Omental fat pad (tissue), 4 donors: ENCODE results near the gene BRD4. TPM values are rescaled to one million over a fixed set of nuclear protein-coding genes. Genes with fewer than 3 reads are reported as not detected.

Experiments
- ATAC-seq: fragments of 150-250 bp; one replicate; pipeline ENCODE4 v1.9.1; 2016; ENCODE audit warnings: mild to moderate bottlenecking, moderate library complexity; ENCODE audit not compliant: low FRiP score
- DNase-seq: peaks from one replicate; pipeline ENCODE4 v3.0.0-alpha.2; 2019; ENCODE audit warnings: low spot score
- CTCF ChIP-seq, 3 donors: fragments of 450-650 bp; IDR thresholded peaks; one replicate each; pipeline ENCODE4 v1.5.1; 2016 to 2017; ENCODE audit warnings: antibody characterized with exemption in 3 of 3, mild to moderate bottlenecking in 3 of 3, moderate library complexity in 2 of 3
- total RNA-seq, 4 donors: library from RNA; depleted of rRNA; stranded (reverse); fragments of >200 nt; gene quantifications; one replicate each; pipeline ENCODE4 v1.1.0, GENCODE V29; 2016

The BRD4 gene
- total RNA-seq, 4 donors from 2014 or later: 22.6 to 49.1 (median 30.1) TPM

DNA sequence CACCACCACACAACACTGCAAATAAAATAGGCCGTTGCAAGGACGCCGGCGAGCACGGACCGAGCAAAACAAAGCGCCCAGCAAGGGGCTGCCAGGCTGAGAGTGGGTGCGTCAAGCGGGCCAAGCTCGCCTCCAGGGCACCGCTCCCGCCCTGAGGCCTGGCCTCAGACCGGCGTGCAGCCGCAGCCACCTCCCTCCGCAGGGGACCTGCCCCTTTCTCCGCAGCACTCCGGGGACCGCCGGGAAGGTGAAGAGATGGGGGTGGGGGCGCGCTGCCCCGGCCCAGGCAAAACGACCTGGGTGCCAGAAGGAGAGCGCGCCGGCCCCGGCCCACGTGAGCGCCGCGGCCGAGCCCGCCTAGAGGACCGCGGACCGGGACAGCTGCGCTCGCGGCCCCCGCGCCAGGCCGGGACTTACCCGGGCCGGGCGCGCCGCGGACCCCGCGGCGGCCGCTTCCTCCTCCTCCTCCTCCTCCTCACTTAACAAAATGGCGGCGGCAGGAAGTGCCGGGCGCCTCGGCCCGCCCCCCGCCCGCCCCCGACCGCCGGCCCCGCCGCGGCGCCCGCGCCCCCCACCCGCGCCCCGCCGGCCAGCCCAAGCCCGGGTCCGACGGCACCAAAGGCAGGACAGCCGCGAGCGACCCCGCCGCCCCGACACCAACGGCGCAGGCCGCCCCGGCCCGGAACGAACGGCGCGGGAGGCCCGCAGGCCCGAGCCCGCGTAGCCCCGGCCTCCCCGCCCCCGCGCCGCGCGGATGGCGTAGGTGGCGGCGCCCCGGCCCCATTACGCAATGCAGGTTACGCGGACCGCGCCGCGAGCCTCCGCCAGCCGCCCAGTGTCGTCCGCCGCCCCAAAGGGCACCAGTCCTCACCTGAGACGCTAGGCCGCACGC is 674 bp downstream of the BRD4 start:
- no peak for TF ChIP-seq CTCF (IDR thresholded peaks at IDR 0.05)
- DNase-seq (peak; percentile 38), ATAC-seq (peak; percentile 49)

- no peak for DNase-seq
- peak; percentile 85 for ATAC-seq
- TF ChIP-seq CTCF (IDR thresholded peaks at IDR 0.05): no peak
Observed at GRCh38 chr19:15330801-15331418, 1.4 kb downstream of the BRD4 start.

DNA sequence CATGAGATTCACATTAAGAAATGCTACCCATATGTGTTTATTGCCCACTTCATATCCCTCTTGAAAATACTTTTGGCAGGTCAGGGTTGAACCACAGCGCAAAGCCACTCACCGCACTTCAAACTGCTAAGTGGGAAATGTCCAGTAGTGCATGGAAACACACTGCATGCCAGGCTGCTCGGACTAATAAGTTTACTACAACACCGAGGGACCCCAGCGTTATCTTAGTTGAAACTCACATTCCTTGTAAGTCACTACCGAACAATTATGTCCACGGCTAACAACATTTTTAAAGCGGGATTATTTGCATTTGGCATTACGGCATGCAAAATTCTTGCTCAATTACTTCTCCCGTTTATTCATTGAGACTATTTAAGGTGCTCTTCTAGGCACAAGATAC is 4.0 kb downstream of the BRD4 start:
- no peak for ATAC-seq
- no peak for TF ChIP-seq CTCF (IDR thresholded peaks at IDR 0.05)

DNA sequence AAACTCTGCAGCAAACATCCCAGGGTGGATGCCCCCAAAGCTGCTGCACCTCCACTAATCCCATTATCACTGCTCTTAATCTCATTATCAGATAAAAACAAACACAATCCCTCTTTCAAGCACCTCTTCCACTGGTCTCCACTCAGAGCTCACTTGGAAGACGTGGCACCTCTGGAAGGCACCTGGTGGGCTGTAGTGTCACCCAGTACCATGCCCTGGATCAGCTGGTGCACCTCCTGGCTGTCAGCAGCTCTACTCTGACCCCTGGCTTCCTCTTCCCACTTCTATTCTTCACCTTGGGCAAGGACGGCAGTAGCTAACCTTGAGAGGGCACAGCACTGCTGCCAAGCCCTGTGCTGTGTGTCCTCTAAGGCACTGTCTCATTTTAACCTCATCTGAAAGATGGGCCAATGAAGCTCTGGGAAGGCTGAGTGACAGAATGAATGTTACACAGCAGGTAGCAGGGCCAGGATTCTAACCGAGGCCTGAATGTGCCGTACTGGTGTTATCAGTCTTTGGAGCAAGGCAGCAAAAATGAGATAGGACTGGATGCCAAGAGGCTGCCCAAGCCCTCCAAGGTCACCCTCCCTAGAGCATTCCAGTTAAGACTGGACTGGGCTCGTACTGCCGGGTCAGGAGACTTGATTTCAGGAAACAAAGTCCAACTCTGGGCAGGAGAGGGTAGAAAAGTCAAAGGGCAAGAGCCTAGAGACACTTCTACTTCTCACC is 7.4 kb downstream of the BRD4 start:
- TF ChIP-seq CTCF (IDR thresholded peaks at IDR 0.05): no peak
- ATAC-seq: no peak
- DNase-seq: no peak

More for the DNA sequence above, 4.0 kb downstream of the BRD4 start:
- no peak for DNase-seq

DNA sequence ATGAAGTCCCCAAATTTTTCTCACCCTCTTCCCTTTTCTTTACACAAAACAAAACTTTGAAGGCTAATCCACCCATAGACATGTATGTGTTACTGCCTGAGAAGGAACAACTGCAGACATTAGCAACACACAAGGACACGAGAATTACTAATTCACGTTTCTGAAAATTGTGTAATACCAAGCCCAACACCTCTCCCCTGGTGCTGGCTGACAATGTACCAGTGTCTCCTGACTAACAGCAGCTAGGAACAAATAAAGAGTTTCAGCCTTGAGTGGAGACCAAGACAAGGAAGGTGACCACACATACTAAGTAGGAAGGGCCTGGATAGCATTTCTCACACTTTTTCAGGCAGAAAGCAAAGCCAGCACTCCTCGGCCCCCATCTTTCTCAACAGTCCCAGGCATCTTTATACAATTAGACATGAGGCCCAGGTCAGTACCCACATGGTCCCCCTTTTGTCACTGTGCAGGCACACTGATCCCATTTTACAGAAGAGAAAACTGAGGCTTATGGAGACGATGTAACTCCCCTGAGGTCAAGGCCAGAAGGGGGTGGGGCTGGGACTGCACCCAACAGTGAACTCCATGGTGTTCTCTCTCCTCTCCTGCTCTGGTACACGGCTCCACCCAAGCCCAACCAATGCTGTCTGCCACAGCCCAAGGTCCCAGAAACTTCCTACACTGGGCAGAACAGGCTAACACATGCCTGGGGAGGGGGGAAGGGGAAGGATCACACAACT is 8.7 kb downstream of the BRD4 start:
- no peak for TF ChIP-seq CTCF (IDR thresholded peaks at IDR 0.05)
- peak; percentile 80 for ATAC-seq
- DNase-seq: no peak

DNA sequence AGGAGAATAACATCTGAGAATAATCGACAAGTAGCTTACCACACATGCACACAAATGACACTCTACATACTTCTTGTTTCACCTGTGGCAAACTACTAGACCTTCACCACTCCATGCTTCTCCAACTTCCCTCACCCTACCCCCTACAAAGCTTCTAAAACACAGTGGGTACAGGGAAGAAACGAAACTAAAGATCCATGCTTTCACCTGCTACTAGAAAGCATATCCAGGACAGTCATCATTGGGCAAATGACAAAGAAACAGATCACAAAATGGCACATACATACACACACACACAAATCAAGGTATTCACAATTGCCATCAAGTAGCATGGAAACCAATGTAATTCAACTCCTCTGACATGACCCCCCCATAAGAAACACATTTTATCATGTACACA is 10.6 kb downstream of the BRD4 start:
- TF ChIP-seq CTCF (IDR thresholded peaks at IDR 0.05): no peak
- ATAC-seq (no peak), DNase-seq (no peak)
